Hair follicular keratinocyte (primary cell): ENCODE data around the gene DNAJB12. TPM values are rescaled to one million over a fixed set of nuclear protein-coding genes. Genes with fewer than 3 reads are reported as not detected.

ENCODE experiments used
- total RNA-seq: library from RNA; depleted of rRNA; stranded (reverse); fragments of >200 nt; gene quantifications from 2 replicates; pipeline ENCODE4 v1.2.3, GENCODE V29; 2015

DNAJB12 gene
- 17.3 and 21.4 TPM in 2 replicates for total RNA-seq

GRCh38 chr10:72354356-72355213 lies at the start of gene DNAJB12:
Gene DNAJB12, minus strand, starts transcription at chr10:72354919. Its CDS starts 22 bp downstream, at chr10:72354897.

Other genes starting within 250 kb of the DNAJB12 start
- 67.5 and 83.6 TPM in 2 replicates for gene ANAPC16, start 138.9 kb downstream of the DNAJB12 start, total RNA-seq
- 24.0 and 26.6 TPM in 2 replicates for gene ASCC1, start 138.6 kb downstream of the DNAJB12 start, total RNA-seq
- gene DDIT4, start 81.0 kb downstream of the DNAJB12 start, total RNA-seq: 804 and 1,132 TPM in 2 replicates